IPS-20b (cell line): ENCODE measurements around the gene CNKSR3.

Experiments
- H3K27ac ChIP-seq: one replicate; pipeline ENCODE4 v1.5.1; 2013; ENCODE audit warnings: low read length
- H3K27me3 ChIP-seq: 2 replicates; pipeline ENCODE4 v1.6.1; 2013; ENCODE audit warnings: mild to moderate bottlenecking, low read length, inconsistent platforms; ENCODE audit not compliant: insufficient read depth
- H3K36me3 ChIP-seq: 2 replicates; pipeline ENCODE4 v1.6.1; 2013; ENCODE audit warnings: low read depth, mild to moderate bottlenecking, inconsistent platforms, low read length, moderate library complexity; ENCODE audit not compliant: insufficient read depth
- H3K4me1 ChIP-seq: 2 replicates; pipeline ENCODE4 v1.6.1; 2013; ENCODE audit warnings: mild to moderate bottlenecking, control low read depth, inconsistent platforms, low read length, moderate library complexity; ENCODE audit not compliant: insufficient read depth
- H3K4me3 ChIP-seq: 2 replicates; pipeline ENCODE4 v1.5.1; 2013; ENCODE audit warnings: mild to moderate bottlenecking, low read length, inconsistent platforms
- H3K9ac ChIP-seq: 2 replicates; pipeline ENCODE4 v1.6.1; 2013; ENCODE audit warnings: low read depth, mild to moderate bottlenecking, inconsistent platforms, low read length, moderate library complexity
- H3K9me3 ChIP-seq: 2 replicates; pipeline ENCODE4 v1.6.1; 2013; ENCODE audit warnings: mild to moderate bottlenecking, low read depth, low read length, inconsistent platforms; ENCODE audit not compliant: insufficient read depth

CNKSR3 gene

DNA sequence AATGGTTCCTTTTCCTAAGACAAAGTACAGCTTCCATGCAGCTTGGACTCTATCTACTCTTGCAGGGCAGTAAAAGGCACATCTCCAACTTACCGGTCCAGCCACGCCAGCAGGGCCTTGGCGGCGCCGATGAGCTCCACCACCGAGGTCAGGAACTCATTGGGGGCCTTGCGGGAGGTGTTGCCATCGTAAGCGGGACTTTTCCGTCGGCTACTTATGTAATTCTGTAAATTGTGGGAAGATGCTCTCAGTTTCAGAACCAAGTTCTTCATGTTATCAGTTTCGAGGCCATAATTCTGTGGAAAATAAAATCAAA lies 68.5 kb downstream of the CNKSR3 start:
- no peaks in the 10 kb centered on the region for H3K4me1 ChIP-seq
- H3K9ac ChIP-seq = no peak overlapping the region
- H3K27me3 ChIP-seq = no peaks in the 10 kb centered on the region
- no peak overlapping the region for H3K27ac ChIP-seq
- no peaks in the 10 kb centered on the region for H3K9me3 ChIP-seq
- H3K36me3 ChIP-seq = no peaks in the 10 kb centered on the region
- H3K4me3 ChIP-seq = no peak overlapping the region

DNA sequence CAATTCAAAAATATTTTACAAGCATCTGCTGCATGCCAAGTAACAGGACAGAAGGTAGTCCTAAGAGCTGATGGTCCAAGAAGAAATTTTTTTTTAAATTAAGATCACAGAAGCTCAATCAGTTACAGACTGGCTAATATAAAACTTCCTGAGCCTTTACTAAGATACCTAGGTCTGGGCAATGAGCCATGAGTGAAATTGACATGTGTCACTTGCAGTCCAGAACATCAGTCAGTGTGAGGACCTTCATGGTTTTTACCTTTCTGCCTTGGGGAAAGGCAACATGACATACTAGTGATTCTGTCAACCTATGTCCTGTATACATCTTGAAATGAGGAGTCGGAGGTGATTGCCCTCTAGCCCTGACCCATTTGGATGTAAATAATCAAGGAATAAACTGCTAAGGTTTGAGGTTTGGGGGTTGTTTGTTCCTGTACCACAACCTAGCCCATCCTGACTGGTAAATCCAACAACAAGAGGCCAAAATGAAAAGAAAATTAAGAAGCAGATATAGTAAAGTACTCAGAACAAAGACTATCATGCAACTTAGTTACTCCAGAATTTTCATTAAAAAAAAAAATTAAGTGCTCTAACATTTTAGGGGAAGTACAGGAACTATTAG lies 70.0 kb downstream of the CNKSR3 start:
- H3K27me3 ChIP-seq = no peaks in the 10 kb centered on the region
- H3K9me3 ChIP-seq = no peaks in the 10 kb centered on the region
- H3K36me3 ChIP-seq = 0 out of 2 replicates have a peak, but pooled peaks cover 3% of the 10 kb centered on the region
- no peak overlapping the region for H3K4me3 ChIP-seq
- no peak overlapping the region for H3K9ac ChIP-seq
- H3K4me1 ChIP-seq = no peaks in the 10 kb centered on the region
- H3K27ac ChIP-seq = no peak overlapping the region

DNA sequence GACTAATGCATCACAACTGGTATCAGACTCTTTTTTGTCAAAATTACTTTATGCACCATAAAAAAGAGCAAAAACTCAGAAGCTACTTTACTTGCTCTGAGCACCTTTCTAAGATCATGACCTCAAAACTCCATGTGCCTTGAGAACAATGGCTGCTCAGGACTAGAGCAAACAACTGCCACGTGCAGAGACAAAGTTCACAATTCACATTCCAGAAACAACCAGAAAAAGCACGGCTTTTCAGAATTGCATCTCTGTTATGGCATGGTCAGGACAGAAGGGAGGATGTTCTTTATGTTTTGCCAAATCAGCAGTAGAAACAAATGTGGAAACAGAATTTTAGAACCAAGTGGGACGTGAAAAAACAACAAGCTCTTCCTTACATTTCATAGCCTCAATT lies 70.5 kb downstream of the CNKSR3 start:
- H3K36me3 ChIP-seq = 0 out of 2 replicates have a peak, but pooled peaks cover 4% of the 10 kb centered on the region
- no peak overlapping the region for H3K4me3 ChIP-seq
- H3K27ac ChIP-seq = no peak overlapping the region
- H3K27me3 ChIP-seq = no peaks in the 10 kb centered on the region
- no peaks in the 10 kb centered on the region for H3K9me3 ChIP-seq
- H3K4me1 ChIP-seq = no peaks in the 10 kb centered on the region
- H3K9ac ChIP-seq = no peak overlapping the region

DNA sequence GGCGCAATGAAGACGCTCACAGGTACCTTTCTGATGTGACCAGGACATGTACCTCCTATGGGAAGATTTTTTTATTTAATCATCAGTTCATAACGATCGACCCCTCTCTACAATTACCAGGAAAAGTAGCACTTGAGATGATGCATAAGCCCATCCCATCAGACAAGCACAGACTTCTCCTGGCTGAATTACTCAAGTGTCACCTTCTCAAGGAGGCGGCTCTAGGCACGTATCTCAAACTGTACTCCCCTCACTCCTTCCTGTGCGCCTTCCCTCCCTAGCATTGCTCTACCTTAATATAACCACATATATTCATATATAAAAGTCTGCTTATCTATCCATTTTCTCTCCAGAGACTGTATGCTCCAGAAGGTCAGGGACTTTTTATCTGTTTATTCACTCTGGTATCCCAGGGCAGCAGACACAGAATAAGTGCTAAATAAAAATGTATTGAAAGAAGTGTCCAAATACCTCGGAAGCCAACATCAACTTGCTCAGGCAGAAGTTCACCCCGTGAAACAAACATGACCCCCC lies 71.5 kb downstream of the CNKSR3 start:
- no peaks in the 10 kb centered on the region for H3K9me3 ChIP-seq
- no peak overlapping the region for H3K4me3 ChIP-seq
- H3K9ac ChIP-seq = no peak overlapping the region
- H3K36me3 ChIP-seq = 0 out of 2 replicates have a peak, but pooled peaks cover 4% of the 10 kb centered on the region
- H3K4me1 ChIP-seq = peaks cover 4% of the 10 kb centered on the region; the same call in 1 of the 2 replicates
- no peaks in the 10 kb centered on the region for H3K27me3 ChIP-seq
- no peak overlapping the region for H3K27ac ChIP-seq

DNA sequence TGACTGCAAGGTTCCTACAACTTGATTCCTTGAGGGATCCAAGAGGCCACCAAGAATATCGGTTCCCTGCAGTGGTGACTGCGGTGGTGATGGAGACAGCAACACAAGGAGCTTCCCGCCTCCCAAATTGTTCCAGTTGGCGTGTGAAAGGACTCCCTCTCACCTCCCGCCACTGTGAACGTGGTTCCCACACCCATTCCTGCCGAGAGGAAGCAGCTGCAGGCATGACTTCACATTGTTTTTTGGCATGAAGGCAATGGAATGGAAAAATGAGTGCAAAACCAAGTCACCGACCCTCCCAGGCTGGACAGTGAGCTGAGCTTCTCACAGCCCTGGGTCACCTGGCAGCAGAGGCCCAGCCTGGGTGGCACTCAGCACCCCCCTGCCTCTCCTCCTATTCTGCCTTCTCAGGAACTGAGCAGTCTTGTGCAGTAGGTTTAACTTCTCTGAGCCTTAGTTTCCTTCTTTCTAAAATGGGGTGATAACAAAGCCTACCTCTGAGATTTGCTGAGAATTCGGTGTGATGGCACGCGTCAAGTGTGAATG lies 75.0 kb downstream of the CNKSR3 start:
- H3K9me3 ChIP-seq = peaks cover 7% of the 10 kb centered on the region; the same call in 1 of the 2 replicates
- no peak overlapping the region for H3K9ac ChIP-seq
- H3K4me3 ChIP-seq = no peak overlapping the region
- H3K27me3 ChIP-seq = no peaks in the 10 kb centered on the region
- no peak overlapping the region for H3K27ac ChIP-seq
- peaks cover 15% of the 10 kb centered on the region; the same call in 1 of the 2 replicates for H3K4me1 ChIP-seq
- peaks cover 15% of the 10 kb centered on the region; the same call in 1 of the 2 replicates for H3K36me3 ChIP-seq

DNA sequence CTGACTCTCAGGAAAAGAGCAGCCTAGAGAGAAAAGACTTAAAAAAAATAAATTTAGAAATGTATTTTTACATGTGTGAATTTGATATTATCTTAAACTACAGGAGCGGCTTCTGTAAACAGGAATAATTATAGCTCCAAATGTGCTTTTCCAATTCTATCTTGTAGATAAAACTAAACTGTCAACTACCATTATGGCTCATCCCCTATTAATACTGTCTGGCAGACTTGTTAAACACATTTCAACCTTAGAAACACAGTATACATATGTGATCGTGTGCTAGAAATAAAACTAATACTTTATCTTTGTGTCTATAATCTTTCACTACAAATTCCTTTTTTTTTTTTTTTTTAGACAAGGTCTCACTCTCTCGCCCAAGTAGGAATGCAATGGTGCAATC lies 75.8 kb downstream of the CNKSR3 start:
- H3K4me1 ChIP-seq = peaks cover 15% of the 10 kb centered on the region; the same call in 1 of the 2 replicates
- H3K9ac ChIP-seq = no peak overlapping the region
- H3K36me3 ChIP-seq = peaks cover 22% of the 10 kb centered on the region; the same call in 1 of the 2 replicates
- H3K4me3 ChIP-seq = no peak overlapping the region
- peaks cover 7% of the 10 kb centered on the region; the same call in 1 of the 2 replicates for H3K9me3 ChIP-seq
- H3K27ac ChIP-seq = no peak overlapping the region
- no peaks in the 10 kb centered on the region for H3K27me3 ChIP-seq

DNA sequence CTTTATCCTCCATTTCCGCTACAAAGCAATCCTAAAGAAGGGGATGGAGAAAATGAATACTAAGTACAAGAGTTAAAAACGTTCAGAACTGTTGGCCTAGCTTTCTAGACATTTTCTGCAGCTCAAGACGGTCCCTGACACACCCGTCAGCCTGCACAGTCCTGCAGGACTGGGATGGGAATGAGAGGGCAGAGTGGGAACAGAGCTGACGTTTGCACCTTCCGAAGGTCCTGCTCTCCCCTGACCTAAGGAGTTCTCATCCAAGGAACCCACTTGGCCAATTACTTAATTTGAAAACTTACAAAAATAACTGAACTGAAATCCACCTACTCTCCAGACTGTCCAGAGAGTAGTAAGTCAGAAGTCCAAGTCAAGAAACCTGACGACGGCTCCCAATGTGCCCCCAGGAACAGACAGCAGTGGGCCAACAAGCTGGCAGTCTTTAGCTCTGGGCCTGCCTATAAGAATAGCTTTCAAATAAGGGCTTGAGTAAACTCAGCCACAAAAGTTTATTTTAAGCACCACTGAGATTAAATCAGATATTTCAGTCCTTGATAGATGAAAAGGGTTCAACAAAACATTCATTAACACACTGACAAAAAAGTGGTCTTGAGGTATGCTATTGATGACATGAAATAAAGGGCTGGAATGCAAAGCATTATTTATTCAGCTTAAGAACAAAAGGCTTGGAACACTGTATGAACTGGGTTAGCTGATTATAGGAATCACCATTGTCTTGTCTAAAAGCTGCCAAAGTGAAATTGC lies 76.8 kb downstream of the CNKSR3 start:
- Histone ChIP-seq H3K9me3 (peaks cover 7% of the 10 kb centered on the region; the same call in 1 of the 2 replicates), H3K4me3 (no peak overlapping the region), H3K4me1 (peaks cover 15% of the 10 kb centered on the region; the same call in 1 of the 2 replicates), H3K36me3 (peaks cover 22% of the 10 kb centered on the region; the same call in 1 of the 2 replicates), H3K9ac (no peak overlapping the region; the same call in 1 of the 2 replicates), H3K27me3 (no peaks in the 10 kb centered on the region), H3K27ac (no peak overlapping the region)

DNA sequence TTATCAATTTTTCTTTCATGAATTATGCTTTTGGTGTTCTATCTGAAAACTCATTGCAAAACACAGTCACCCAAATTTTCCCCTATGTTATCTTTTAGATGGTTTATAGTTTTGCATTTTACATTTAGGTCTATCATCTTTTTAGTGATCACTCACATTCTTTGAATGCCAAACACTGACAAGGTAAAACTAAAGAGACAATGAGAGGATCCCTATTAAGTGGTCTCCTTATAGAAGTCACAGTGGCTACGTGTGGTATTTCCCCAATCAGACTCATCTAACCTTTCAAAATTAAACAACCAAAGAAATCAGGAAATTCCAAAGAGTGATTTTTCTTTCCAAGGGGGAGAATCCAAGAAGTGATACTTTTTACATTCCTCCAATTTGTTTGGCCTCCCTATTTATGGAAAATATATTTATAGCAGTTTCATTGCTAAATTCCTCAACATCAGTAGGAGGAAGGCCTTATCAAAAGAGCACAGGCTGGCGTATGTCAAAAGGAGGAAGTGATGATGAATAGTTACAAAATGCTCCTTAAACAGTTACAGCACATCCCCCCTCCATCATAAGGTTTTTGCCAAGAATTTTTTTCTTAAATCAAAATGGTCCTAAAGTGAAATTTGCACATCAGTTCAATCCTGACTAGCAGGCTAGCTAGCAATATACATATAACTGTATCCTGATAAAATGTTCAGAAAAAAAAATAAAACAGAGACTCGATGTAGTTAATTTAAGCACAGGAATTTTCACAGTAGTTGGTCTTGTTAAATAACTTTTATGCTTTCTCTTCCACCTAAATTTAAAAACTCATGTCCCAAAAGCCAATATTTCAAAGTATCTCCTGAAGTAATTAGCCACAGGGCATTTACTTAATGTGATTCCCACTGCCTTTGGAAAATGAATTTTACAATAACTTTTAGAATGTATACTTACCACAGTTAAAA lies 77.7 kb downstream of the CNKSR3 start:
- peaks cover 7% of the 10 kb centered on the region; the same call in 1 of the 2 replicates for H3K9me3 ChIP-seq
- no peak overlapping the region for H3K9ac ChIP-seq
- H3K4me3 ChIP-seq = no peak overlapping the region
- H3K27me3 ChIP-seq = no peaks in the 10 kb centered on the region
- H3K36me3 ChIP-seq = peaks cover 22% of the 10 kb centered on the region; the same call in 1 of the 2 replicates
- no peak overlapping the region for H3K27ac ChIP-seq
- peaks cover 15% of the 10 kb centered on the region; the same call in 1 of the 2 replicates for H3K4me1 ChIP-seq

DNA sequence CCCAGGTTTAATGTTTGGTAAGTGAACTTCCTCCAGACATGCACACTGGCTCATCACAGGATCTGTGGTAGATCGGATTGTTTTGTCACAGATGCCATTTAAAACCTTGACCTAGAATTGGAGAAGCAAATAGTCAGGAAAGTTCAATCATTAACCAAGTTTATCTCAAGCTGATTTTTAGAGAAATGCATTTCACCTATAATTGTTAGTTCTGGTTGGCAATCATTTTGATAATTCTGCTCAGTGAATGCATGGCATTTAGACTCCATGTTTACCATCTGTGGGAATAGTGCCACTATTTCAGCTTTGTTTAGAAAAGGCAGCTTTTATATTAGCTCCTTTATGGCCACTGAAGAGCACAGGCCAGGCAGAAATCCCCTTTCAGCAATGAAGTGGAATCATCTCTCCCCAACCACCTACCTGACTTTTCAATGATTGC lies 80.0 kb downstream of the CNKSR3 start:
- H3K4me1 ChIP-seq = peaks cover 15% of the 10 kb centered on the region; the same call in 1 of the 2 replicates
- no peaks in the 10 kb centered on the region for H3K27me3 ChIP-seq

DNA sequence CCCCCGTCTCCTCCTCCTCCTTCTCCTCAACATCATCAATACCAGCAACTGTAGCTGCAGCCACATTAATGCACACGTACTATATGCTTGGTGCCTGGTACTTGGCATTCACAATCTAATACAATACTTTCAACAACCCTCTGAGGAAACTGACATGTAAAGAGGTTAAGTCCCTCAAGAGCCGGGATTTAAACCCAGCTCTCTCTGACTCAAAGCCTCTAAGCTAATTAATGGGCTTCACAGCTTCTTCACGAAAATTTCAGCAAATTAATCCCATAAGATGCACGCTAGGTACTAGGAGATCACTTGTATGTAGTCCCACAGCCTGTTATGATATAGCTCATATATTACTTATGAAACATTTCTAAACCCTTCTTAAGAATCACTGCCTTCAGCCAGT lies 80.8 kb downstream of the CNKSR3 start:
- peaks cover 18% of the 10 kb centered on the region; the same call in 1 of the 2 replicates for H3K36me3 ChIP-seq

More for the DNA sequence above, 80.0 kb downstream of the CNKSR3 start:
- peaks cover 7% of the 10 kb centered on the region; the same call in 1 of the 2 replicates for H3K9me3 ChIP-seq
- H3K9ac ChIP-seq = no peak overlapping the region
- H3K27ac ChIP-seq = no peak overlapping the region
- H3K4me3 ChIP-seq = no peak overlapping the region
- H3K36me3 ChIP-seq = peaks cover 18% of the 10 kb centered on the region; the same call in 1 of the 2 replicates

More for the DNA sequence above, 80.8 kb downstream of the CNKSR3 start:
- Histone ChIP-seq H3K9me3 (peaks cover 7% of the 10 kb centered on the region; the same call in 1 of the 2 replicates), H3K9ac (no peak overlapping the region), H3K27me3 (no peaks in the 10 kb centered on the region), H3K27ac (no peak overlapping the region), H3K4me3 (no peak overlapping the region), H3K4me1 (peaks cover 15% of the 10 kb centered on the region; the same call in 1 of the 2 replicates)
